ENCODE measurements around the gene KCNJ6. TPM values are rescaled to one million over a fixed set of nuclear protein-coding genes. Genes with fewer than 3 reads are reported as not detected.

The KCNJ6 gene
- total and polyA plus RNA-seq, 2 of the 8 experiments (the other 6 are each of a cell fraction or from before 2014, with no cell fraction given), result 0.51 to 1.2 TPM

DNA sequence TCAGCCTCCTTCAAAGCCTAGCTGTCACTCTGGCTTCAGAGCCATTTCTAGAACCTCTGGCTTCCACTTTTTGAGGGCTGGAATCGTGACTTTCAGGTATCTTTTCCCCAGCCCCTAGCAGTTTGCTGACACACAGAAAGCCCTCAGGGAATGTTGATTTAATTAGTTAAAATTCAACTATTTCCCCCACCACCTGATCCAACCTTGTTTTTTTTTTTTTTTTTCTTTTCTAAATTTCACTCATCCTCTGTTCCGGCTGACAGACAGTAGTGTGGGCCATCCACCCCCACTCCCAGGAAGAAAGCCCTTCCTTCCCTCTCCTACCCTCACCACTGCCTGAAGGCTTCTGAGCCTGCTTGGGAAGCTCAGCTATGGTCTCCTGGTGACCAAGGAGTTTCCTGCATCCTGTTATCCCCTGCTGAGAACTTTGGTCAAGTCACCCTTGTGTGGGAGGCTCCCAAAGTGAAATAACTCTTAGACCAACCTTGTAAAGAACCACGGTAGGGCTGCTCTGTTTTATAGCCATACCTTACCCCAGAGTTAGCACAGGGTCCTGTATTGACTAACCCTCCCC is 29.4 kb downstream of the KCNJ6 start:
- H3K23me2 ChIP-seq (ENCODE audit: low read depth, low read length), result no peaks in the 10 kb centered on the region
- H3K4me1 ChIP-seq (replicated peaks in 1 of 4; ENCODE audit: control insufficient read depth in 3 of 4, insufficient read depth in 4 of 4, low read length in 3 of 4), result peaks cover 0 to 3% (median 0%) of the 10 kb centered on the region in 4 experiments; a peak in 1 of 7 replicates
- H3K9me3 ChIP-seq (ENCODE audit: insufficient read depth in 2 of 2, low read depth in 1 of 2, low read length in 1 of 2), result no peaks in the 10 kb centered on the region
- no peak overlapping the region for H2BK12ac ChIP-seq (ENCODE audit: low read depth, low read length)
- H2BK15ac ChIP-seq (ENCODE audit: low read length), result no peak overlapping the region
- no peaks in the 10 kb centered on the region; a peak in 1 of 4 replicates for H3K79me2 ChIP-seq (ENCODE audit: control insufficient read depth in 1 of 2, insufficient read depth in 2 of 2, low read length in 2 of 2)
- no peak overlapping the region for H3K4me2 ChIP-seq (ENCODE audit: insufficient read depth in 1 of 2, low read depth in 2 of 2, low read length in 2 of 2)
- H3K79me1 ChIP-seq (ENCODE audit: low read depth, low read length), result no peaks in the 10 kb centered on the region
- H4K5ac ChIP-seq (ENCODE audit: insufficient read length, low read depth, low read length), result no peak overlapping the region
- no peak overlapping the region for H3K4ac ChIP-seq (replicated peaks; ENCODE audit: insufficient read length, low read depth, low read length)
- H3K18ac ChIP-seq (ENCODE audit: extremely low read depth, low read length), result no peak overlapping the region
- WGBS, 2 experiments (ENCODE audit: extremely low coverage in 1 of 2, insufficient coverage in 1 of 2, insufficient read length in 1 of 2, insufficient replicate concordance in 2 of 2, low coverage in 1 of 2, low lambda C conversion rate in 2 of 2, missing lambda C conversion rate in 1 of 2), result 75% methylated on average over 3 of the region's 3 CpGs; no CpG with 5 or more reads in 1 of the 2 experiments
- no peak overlapping the region for H2AK5ac ChIP-seq (ENCODE audit: low read depth, low read length)
- no peak overlapping the region for H3K27ac ChIP-seq (ENCODE audit: low read depth, low read length)
- no peak overlapping the region for H3K4me3 ChIP-seq (ENCODE audit: extremely low read depth in 1 of 4, insufficient read depth in 2 of 4, low read depth in 3 of 4, low read length in 4 of 4)
- DNase-seq (ENCODE audit: low read depth in 1 of 2, low spot score in 2 of 2), result no peak
- no peaks in the 10 kb centered on the region for H3K27me3 ChIP-seq (replicated peaks in 1 of 4; ENCODE audit: control insufficient read depth in 3 of 4, extremely low read depth in 1 of 4, insufficient read depth in 3 of 4, low read length in 3 of 4)
- no peak overlapping the region for H3K9ac ChIP-seq (replicated peaks in 1 of 4; ENCODE audit: extremely low read depth in 1 of 4, low read depth in 3 of 4, low read length in 3 of 4)
- H2BK120ac ChIP-seq (replicated peaks; ENCODE audit: low read depth, low read length), result no peak overlapping the region
- H3K56ac ChIP-seq (replicated peaks; ENCODE audit: insufficient read length, low read depth, low read length), result no peak overlapping the region
- H4K20me1 ChIP-seq (replicated peaks in 1 of 2; ENCODE audit: control insufficient read depth in 1 of 2, insufficient read depth in 2 of 2, low read length in 2 of 2), result no peaks in the 10 kb centered on the region
- no peak overlapping the region for H2BK5ac ChIP-seq (ENCODE audit: low read depth, low read length)
- no peak overlapping the region for H3K14ac ChIP-seq (ENCODE audit: insufficient read length)
- H4K91ac ChIP-seq (replicated peaks; ENCODE audit: insufficient read length, low read length), result no peak overlapping the region
- no peaks in the 10 kb centered on the region for H3K36me3 ChIP-seq (ENCODE audit: control insufficient read depth in 2 of 4, insufficient read depth in 4 of 4, low read length in 3 of 4)
- no peak overlapping the region for H3K23ac ChIP-seq (ENCODE audit: insufficient read length)
- no peak overlapping the region for H2BK20ac ChIP-seq (ENCODE audit: low read length)
- FAIRE-seq, result no peak
- POLR2A ChIA-PET (ENCODE audit: partially characterized antibody), result no interaction called here
- CTCF ChIA-PET (ENCODE audit: partially characterized antibody), result interaction anchor here (0.7 to 1.8 kb wide), 8 partner anchors 11 to 174 kb away, joined by 3 to 7 read pairs (median 6); partner anchors contain the start of gene KCNJ6
- H4K8ac ChIP-seq (ENCODE audit: extremely low read depth, insufficient read depth, low read length), result no peak overlapping the region; the same call in 1 of the 2 replicates
- H2AFZ ChIP-seq (ENCODE audit: low read length), result no peak overlapping the region
- TF ChIP-seq TEAD4 (IDR thresholded peaks at IDR 0.05; ENCODE audit: low read depth, low read length) (no peak), RNF2 (IDR thresholded peaks at IDR 0.05; ENCODE audit: borderline replicate concordance, low read depth, low read length, missing control alignments, poor library complexity, severe bottlenecking) (no peak), TCF12 (IDR thresholded peaks at IDR 0.05; ENCODE audit: low read depth, low read length) (no peak)
- TF ChIP-seq, protein P1, sequence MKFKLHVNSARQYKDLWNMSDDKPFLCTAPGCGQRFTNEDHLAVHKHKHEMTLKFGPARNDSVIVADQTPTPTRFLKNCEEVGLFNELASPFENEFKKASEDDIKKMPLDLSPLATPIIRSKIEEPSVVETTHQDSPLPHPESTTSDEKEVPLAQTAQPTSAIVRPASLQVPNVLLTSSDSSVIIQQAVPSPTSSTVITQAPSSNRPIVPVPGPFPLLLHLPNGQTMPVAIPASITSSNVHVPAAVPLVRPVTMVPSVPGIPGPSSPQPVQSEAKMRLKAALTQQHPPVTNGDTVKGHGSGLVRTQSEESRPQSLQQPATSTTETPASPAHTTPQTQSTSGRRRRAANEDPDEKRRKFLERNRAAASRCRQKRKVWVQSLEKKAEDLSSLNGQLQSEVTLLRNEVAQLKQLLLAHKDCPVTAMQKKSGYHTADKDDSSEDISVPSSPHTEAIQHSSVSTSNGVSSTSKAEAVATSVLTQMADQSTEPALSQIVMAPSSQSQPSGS (IDR thresholded peaks at IDR 0.05; ENCODE audit: low read length), result no peak
- TF ChIP-seq, protein P2, sequence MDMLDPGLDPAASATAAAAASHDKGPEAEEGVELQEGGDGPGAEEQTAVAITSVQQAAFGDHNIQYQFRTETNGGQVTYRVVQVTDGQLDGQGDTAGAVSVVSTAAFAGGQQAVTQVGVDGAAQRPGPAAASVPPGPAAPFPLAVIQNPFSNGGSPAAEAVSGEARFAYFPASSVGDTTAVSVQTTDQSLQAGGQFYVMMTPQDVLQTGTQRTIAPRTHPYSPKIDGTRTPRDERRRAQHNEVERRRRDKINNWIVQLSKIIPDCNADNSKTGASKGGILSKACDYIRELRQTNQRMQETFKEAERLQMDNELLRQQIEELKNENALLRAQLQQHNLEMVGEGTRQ (IDR thresholded peaks at IDR 0.05; ENCODE audit: low read length), result no peak
